Measurements from ENCODE around the gene MFSD6. TPM values are rescaled to one million over a fixed set of nuclear protein-coding genes. Genes with fewer than 3 reads are reported as not detected.

MFSD6 gene
- polyA plus RNA-seq, 1 donor from 2014 or later, result 11.8 TPM

DNA sequence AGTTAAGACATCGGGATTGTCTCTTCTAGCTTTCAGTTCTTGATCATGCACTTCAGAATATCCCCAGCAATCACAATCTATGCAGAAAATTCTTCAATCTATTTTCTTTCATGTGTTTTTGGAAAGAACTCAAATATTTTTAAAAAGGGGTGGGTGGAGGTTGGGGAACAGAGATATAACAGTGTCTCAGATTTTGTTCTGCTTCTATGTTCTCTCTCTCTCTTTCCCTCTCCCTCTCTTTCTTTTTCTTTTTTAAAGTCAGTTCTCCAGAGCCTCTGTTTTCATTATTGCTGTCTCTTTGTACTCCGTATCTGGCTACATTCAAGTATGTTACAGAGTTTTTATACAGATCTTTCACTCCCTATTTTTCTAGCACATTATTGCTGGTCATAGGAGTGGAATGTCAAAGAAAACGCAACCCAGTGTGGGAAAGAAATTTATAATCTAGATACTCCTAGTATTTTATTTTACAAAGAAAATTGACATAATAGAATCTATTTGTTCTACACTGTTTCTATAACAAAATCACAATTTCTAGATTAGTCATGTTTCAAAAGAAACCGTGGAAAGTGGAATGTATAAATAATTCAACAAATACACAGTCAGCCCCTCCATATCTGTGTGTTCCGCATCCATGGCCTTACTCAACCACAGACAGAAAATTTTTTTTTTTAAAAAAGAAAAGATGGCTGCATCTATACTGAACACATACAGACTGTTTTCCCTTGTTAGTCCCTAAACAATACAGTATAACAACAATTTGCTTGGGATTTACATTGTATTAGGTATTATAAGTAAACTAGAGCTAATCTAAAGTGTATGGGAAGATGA is 137.6 kb downstream of the MFSD6 start:
- Histone ChIP-seq H3K79me2 (replicated peaks; ENCODE audit: insufficient read depth, low read length) (no peaks in the 10 kb centered on the region), H3K36me3 (ENCODE audit: insufficient read depth, low read length) (no peaks in the 10 kb centered on the region), H4K20me1 (ENCODE audit: insufficient read depth) (no peaks in the 10 kb centered on the region), H3K4me2 (ENCODE audit: low read length) (no peak overlapping the region), H3K9me3 (ENCODE audit: low read length) (no peaks in the 10 kb centered on the region), H3K27me3 (ENCODE audit: insufficient read depth, low read depth, low read length) (no peaks in the 10 kb centered on the region), H3F3A (ENCODE audit: insufficient read depth, low read length, poor library complexity, severe bottlenecking) (no peaks in the 10 kb centered on the region), H3K27ac (ENCODE audit: low read length) (no peak overlapping the region), H3K4me3 (ENCODE audit: low read length) (no peak overlapping the region), H3K9ac (ENCODE audit: low read length) (no peak overlapping the region), H2AFZ (ENCODE audit: low read depth, low read length) (no peak overlapping the region), H3K9me2 (ENCODE audit: insufficient read depth, low read length) (no peaks in the 10 kb centered on the region)
- TF ChIP-seq, protein P1, sequence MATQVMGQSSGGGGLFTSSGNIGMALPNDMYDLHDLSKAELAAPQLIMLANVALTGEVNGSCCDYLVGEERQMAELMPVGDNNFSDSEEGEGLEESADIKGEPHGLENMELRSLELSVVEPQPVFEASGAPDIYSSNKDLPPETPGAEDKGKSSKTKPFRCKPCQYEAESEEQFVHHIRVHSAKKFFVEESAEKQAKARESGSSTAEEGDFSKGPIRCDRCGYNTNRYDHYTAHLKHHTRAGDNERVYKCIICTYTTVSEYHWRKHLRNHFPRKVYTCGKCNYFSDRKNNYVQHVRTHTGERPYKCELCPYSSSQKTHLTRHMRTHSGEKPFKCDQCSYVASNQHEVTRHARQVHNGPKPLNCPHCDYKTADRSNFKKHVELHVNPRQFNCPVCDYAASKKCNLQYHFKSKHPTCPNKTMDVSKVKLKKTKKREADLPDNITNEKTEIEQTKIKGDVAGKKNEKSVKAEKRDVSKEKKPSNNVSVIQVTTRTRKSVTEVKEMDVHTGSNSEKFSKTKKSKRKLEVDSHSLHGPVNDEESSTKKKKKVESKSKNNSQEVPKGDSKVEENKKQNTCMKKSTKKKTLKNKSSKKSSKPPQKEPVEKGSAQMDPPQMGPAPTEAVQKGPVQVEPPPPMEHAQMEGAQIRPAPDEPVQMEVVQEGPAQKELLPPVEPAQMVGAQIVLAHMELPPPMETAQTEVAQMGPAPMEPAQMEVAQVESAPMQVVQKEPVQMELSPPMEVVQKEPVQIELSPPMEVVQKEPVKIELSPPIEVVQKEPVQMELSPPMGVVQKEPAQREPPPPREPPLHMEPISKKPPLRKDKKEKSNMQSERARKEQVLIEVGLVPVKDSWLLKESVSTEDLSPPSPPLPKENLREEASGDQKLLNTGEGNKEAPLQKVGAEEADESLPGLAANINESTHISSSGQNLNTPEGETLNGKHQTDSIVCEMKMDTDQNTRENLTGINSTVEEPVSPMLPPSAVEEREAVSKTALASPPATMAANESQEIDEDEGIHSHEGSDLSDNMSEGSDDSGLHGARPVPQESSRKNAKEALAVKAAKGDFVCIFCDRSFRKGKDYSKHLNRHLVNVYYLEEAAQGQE (IDR thresholded peaks at IDR 0.05; ENCODE audit: borderline replicate concordance), result no peak
- TF ChIP-seq POLR2AphosphoS5 (IDR thresholded peaks at IDR 0.05) (no peak), EP300 (conservative IDR thresholded peaks at IDR 0.05; ENCODE audit: poor library complexity, severe bottlenecking) (no peak), RAD21 (conservative IDR thresholded peaks at IDR 0.05) (no peak), MXI1 (conservative IDR thresholded peaks at IDR 0.05; ENCODE audit: poor library complexity, severe bottlenecking) (no peak), SMC3 (conservative IDR thresholded peaks at IDR 0.05; ENCODE audit: poor library complexity) (no peak), TAF1 (IDR thresholded peaks at IDR 0.05; ENCODE audit: low read depth) (no peak), EZH2 (IDR thresholded peaks at IDR 0.05; ENCODE audit: borderline replicate concordance, insufficient read depth, low read length, poor library complexity, severe bottlenecking) (no peak)
- TF ChIP-seq, protein P2, sequence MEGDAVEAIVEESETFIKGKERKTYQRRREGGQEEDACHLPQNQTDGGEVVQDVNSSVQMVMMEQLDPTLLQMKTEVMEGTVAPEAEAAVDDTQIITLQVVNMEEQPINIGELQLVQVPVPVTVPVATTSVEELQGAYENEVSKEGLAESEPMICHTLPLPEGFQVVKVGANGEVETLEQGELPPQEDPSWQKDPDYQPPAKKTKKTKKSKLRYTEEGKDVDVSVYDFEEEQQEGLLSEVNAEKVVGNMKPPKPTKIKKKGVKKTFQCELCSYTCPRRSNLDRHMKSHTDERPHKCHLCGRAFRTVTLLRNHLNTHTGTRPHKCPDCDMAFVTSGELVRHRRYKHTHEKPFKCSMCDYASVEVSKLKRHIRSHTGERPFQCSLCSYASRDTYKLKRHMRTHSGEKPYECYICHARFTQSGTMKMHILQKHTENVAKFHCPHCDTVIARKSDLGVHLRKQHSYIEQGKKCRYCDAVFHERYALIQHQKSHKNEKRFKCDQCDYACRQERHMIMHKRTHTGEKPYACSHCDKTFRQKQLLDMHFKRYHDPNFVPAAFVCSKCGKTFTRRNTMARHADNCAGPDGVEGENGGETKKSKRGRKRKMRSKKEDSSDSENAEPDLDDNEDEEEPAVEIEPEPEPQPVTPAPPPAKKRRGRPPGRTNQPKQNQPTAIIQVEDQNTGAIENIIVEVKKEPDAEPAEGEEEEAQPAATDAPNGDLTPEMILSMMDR (IDR thresholded peaks at IDR 0.05; ENCODE audit: poor library complexity, severe bottlenecking), result no peak

DNA sequence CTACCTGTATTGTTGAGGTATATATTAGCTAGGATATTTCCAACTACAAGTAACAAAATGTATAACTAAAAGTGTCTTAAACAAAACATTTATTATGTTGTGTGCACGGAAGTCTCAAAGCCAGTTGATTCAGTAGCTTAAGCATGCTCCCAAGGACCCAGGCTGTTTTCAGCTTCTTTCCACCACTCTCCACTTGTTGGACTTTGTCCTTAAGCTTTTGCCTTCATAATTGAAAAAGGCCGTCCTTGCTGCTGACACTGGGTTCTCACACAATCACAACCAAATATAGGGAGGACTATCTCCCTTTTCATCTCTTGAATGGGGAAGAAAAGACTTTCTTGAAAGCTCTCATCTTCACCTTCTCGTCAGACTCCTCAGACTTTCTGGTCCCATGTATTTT is 138.6 kb downstream of the MFSD6 start:
- no peak for TF ChIP-seq SMC3 (conservative IDR thresholded peaks at IDR 0.05; ENCODE audit: poor library complexity)
- H3K27ac ChIP-seq (ENCODE audit: low read length), result no peak overlapping the region

More for the DNA sequence above, 138.6 kb downstream of the MFSD6 start:
- Histone ChIP-seq H4K20me1 (ENCODE audit: insufficient read depth) (no peaks in the 10 kb centered on the region), H3K9me3 (ENCODE audit: low read length) (no peaks in the 10 kb centered on the region), H3K36me3 (ENCODE audit: insufficient read depth, low read length) (no peaks in the 10 kb centered on the region), H3K79me2 (replicated peaks; ENCODE audit: insufficient read depth, low read length) (no peaks in the 10 kb centered on the region), H2AFZ (ENCODE audit: low read depth, low read length) (no peak overlapping the region), H3K4me2 (ENCODE audit: low read length) (no peak overlapping the region), H3K9me2 (ENCODE audit: insufficient read depth, low read length) (no peaks in the 10 kb centered on the region), H3K9ac (ENCODE audit: low read length) (no peak overlapping the region), H3F3A (ENCODE audit: insufficient read depth, low read length, poor library complexity, severe bottlenecking) (no peaks in the 10 kb centered on the region), H3K4me3 (ENCODE audit: low read length) (no peak overlapping the region), H3K27me3 (ENCODE audit: insufficient read depth, low read depth, low read length) (no peaks in the 10 kb centered on the region)

All from neural cell (in vitro differentiated cells).